ENCODE measurements around the gene CCDC93. TPM values are rescaled to one million over a fixed set of nuclear protein-coding genes. Genes with fewer than 3 reads are reported as not detected.

Gene CCDC93
- polyA plus RNA-seq, 1 donor (not counting 4 experiments of a cell fraction or from before 2014, with no cell fraction given) = 21.3 TPM

DNA sequence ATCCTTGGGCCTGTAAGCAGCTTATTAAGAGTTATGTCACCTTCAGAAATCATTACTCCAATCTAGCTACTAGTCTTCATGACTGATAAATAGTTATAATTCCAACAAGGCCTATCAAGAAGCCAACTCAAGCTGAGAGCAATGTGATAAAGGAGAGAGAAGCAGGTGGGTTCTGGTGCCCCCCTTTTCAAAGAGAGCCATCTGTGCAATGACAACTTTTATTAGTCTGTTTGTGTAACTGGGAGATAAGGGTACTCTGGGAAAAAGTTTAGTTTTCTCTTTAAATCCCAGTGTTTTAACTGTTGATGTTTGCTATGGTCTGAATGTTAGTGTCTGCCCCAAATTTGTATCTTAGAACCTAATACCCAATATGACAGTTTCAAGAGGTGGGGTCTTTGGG, 60.6 kb downstream of the CCDC93 start:
- Histone ChIP-seq H3K36me3 (ENCODE audit: control insufficient read depth in 2 of 2, extremely low read depth in 1 of 2, insufficient read depth in 2 of 2, low read length in 2 of 2) (peaks cover 35 to 37% of the 10 kb centered on the region in 2 experiments), H3K4me3 (ENCODE audit: control insufficient read depth in 2 of 3, extremely low read depth in 1 of 3, insufficient read depth in 2 of 3, low read depth in 1 of 3, low read length in 3 of 3) (no peak overlapping the region), H3K9me3 (ENCODE audit: control insufficient read depth, low read depth, low read length) (no peaks in the 10 kb centered on the region), H3K4me2 (ENCODE audit: control insufficient read depth, extremely low read depth, insufficient read depth, low read depth, low read length) (no peak overlapping the region), H2AFZ (ENCODE audit: control insufficient read depth, low read length) (no peak overlapping the region), H3K79me2 (ENCODE audit: control insufficient read depth, insufficient read depth, low read length) (no peaks in the 10 kb centered on the region), H3K9ac (ENCODE audit: control insufficient read depth, extremely low read depth, insufficient read depth, low read length) (no peak overlapping the region), H3K27me3 (ENCODE audit: control insufficient read depth, extremely low read depth, insufficient read depth, low read length) (no peaks in the 10 kb centered on the region), H3K27ac (ENCODE audit: control insufficient read depth, insufficient read depth, low read length) (no peak overlapping the region), H4K20me1 (ENCODE audit: control insufficient read depth, extremely low read depth, insufficient read depth, low read length) (no peaks in the 10 kb centered on the region), H3K9me1 (ENCODE audit: control insufficient read depth, extremely low read depth, insufficient read depth, low read length) (no peaks in the 10 kb centered on the region), H3K4me1 (ENCODE audit: control insufficient read depth, extremely low read depth, insufficient read depth, low read length) (no peaks in the 10 kb centered on the region)
- dilution Hi-C loops (cut with MboI; ENCODE audit: extremely low pct_ligation_motif_present, low sequenced_read_pairs) = no loop called here
- no peak for FAIRE-seq
- TF ChIP-seq, protein P1, sequence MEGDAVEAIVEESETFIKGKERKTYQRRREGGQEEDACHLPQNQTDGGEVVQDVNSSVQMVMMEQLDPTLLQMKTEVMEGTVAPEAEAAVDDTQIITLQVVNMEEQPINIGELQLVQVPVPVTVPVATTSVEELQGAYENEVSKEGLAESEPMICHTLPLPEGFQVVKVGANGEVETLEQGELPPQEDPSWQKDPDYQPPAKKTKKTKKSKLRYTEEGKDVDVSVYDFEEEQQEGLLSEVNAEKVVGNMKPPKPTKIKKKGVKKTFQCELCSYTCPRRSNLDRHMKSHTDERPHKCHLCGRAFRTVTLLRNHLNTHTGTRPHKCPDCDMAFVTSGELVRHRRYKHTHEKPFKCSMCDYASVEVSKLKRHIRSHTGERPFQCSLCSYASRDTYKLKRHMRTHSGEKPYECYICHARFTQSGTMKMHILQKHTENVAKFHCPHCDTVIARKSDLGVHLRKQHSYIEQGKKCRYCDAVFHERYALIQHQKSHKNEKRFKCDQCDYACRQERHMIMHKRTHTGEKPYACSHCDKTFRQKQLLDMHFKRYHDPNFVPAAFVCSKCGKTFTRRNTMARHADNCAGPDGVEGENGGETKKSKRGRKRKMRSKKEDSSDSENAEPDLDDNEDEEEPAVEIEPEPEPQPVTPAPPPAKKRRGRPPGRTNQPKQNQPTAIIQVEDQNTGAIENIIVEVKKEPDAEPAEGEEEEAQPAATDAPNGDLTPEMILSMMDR (optimal IDR thresholded peaks at IDR 0.05 in 1 of 3, IDR thresholded peaks at IDR 0.05 in 1 of 3, conservative IDR thresholded peaks at IDR 0.05 in 1 of 3; ENCODE audit: extremely low read depth in 1 of 3, insufficient read depth in 2 of 3, low read length in 3 of 3) = no peak
- no peak for TF ChIP-seq EZH2 (IDR thresholded peaks at IDR 0.05; ENCODE audit: low read length)
- DNase-seq (ENCODE audit: low read depth, low spot score) = no peak

DNA sequence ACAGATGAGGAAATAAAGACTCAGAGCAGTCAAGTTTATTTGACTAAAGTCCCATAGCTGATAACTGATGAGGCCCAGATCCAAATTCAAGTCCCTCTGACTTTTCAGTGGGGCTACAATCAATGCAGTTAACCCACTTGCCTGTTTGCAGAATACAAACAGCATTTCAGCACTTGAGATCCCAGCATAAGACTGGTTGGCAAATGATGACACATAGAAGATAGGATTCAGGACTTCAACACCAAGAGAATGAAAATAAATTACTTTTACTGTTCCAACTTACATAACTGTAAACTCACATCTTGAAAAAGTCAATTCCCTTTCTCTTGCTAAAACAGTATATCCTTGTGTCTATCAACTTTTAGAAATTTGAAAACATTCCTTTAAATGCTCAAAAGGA, 61.2 kb downstream of the CCDC93 start:
- FAIRE-seq (no peak), DNase-seq (ENCODE audit: low read depth, low spot score) (no peak)
- Histone ChIP-seq H3K4me3 (ENCODE audit: control insufficient read depth in 2 of 3, extremely low read depth in 1 of 3, insufficient read depth in 2 of 3, low read depth in 1 of 3, low read length in 3 of 3) (no peak overlapping the region), H3K27ac (ENCODE audit: control insufficient read depth, insufficient read depth, low read length) (no peak overlapping the region), H3K36me3 (ENCODE audit: control insufficient read depth in 2 of 2, extremely low read depth in 1 of 2, insufficient read depth in 2 of 2, low read length in 2 of 2) (peaks cover 33 to 39% of the 10 kb centered on the region in 2 experiments), H3K79me2 (ENCODE audit: control insufficient read depth, insufficient read depth, low read length) (no peaks in the 10 kb centered on the region), H3K9me1 (ENCODE audit: control insufficient read depth, extremely low read depth, insufficient read depth, low read length) (no peaks in the 10 kb centered on the region), H4K20me1 (ENCODE audit: control insufficient read depth, extremely low read depth, insufficient read depth, low read length) (no peaks in the 10 kb centered on the region), H3K9me3 (ENCODE audit: control insufficient read depth, low read depth, low read length) (no peaks in the 10 kb centered on the region), H2AFZ (ENCODE audit: control insufficient read depth, low read length) (no peak overlapping the region), H3K4me1 (ENCODE audit: control insufficient read depth, extremely low read depth, insufficient read depth, low read length) (no peaks in the 10 kb centered on the region), H3K4me2 (ENCODE audit: control insufficient read depth, extremely low read depth, insufficient read depth, low read depth, low read length) (no peak overlapping the region), H3K9ac (ENCODE audit: control insufficient read depth, extremely low read depth, insufficient read depth, low read length) (no peak overlapping the region), H3K27me3 (ENCODE audit: control insufficient read depth, extremely low read depth, insufficient read depth, low read length) (no peaks in the 10 kb centered on the region)
- no peak for TF ChIP-seq EZH2 (IDR thresholded peaks at IDR 0.05; ENCODE audit: low read length)
- TF ChIP-seq, protein P1 (optimal IDR thresholded peaks at IDR 0.05 in 1 of 3, IDR thresholded peaks at IDR 0.05 in 1 of 3, conservative IDR thresholded peaks at IDR 0.05 in 1 of 3; ENCODE audit: extremely low read depth in 1 of 3, insufficient read depth in 2 of 3, low read length in 3 of 3) = no peak
- dilution Hi-C loops (cut with MboI; ENCODE audit: extremely low pct_ligation_motif_present, low sequenced_read_pairs) = no loop called here
